CD14-positive monocyte (primary cell): ENCODE data around the gene IGSF8. TPM values are rescaled to one million over a fixed set of nuclear protein-coding genes. Genes with fewer than 3 reads are reported as not detected.

Experiments
- DNase-seq, 3 donors: peaks; one replicate each; pipeline ENCODE4 v3.0.0-alpha.2; 2011 to 2022
- H2AFZ ChIP-seq: 2 replicates; pipeline ENCODE4 v1.6.0; 2012; ENCODE audit warnings: mild to moderate bottlenecking, low read depth, low read length, inconsistent platforms; ENCODE audit not compliant: insufficient read depth, poor library complexity, severe bottlenecking
- H3K27ac ChIP-seq, 2 donors: 1 replicate in 1 of 2; 2 replicates in 1 of 2; pipeline ENCODE4 v1.5.1; 2012 to 2013; ENCODE audit warnings: low read length in 2 of 2, control low read depth in 1 of 2, inconsistent platforms in 1 of 2, low read depth in 1 of 2, mild to moderate bottlenecking in 1 of 2
- H3K27me3 ChIP-seq, 2 donors: one replicate each; pipeline versions ENCODE4 v1.6.0 to v1.6.1; 2011 to 2013; ENCODE audit warnings: low read length in 2 of 2; ENCODE audit not compliant: control insufficient read depth in 2 of 2, insufficient read depth in 2 of 2
- H3K36me3 ChIP-seq, 2 donors: replicated peaks in 1 of 2; 1 replicate in 1 of 2; 2 replicates in 1 of 2; pipeline versions ENCODE4 v1.5.1 to v1.6.1; 2012 to 2013; ENCODE audit warnings: low read length in 2 of 2, control low read depth in 1 of 2, inconsistent platforms in 1 of 2, mild to moderate bottlenecking in 1 of 2; ENCODE audit not compliant: insufficient read depth in 2 of 2, control insufficient read depth in 1 of 2
- H3K4me1 ChIP-seq, 2 donors: 1 replicate in 1 of 2; 2 replicates in 1 of 2; pipeline versions ENCODE4 v1.5.1 to v1.6.1; 2012 to 2013; ENCODE audit warnings: low read length in 2 of 2, control low read depth in 1 of 2, inconsistent platforms in 1 of 2, mild to moderate bottlenecking in 1 of 2, moderate library complexity in 1 of 2; ENCODE audit not compliant: insufficient read depth in 2 of 2, control insufficient read depth in 1 of 2
- H3K4me2 ChIP-seq: replicated peaks from 2 replicates; pipeline ENCODE3; 2012; ENCODE audit warnings: low read length, moderate library complexity, mild to moderate bottlenecking; ENCODE audit not compliant: poor library complexity, severe bottlenecking; ENCODE audit errors: extremely low read depth
- H3K4me3 ChIP-seq, 3 experiments: fragments of 200-600 bp in 1 of 3; sonication (generic) in 1 of 3; replicated peaks in 1 of 3; 1 replicate in 2 of 3; 2 replicates in 1 of 3; pipeline ENCODE4 v1.5.1; 2011 to 2013; ENCODE audit warnings: low read length in 3 of 3, mild to moderate bottlenecking in 3 of 3, control low read depth in 2 of 3, low read depth in 2 of 3, inconsistent platforms in 1 of 3, moderate library complexity in 1 of 3
- H3K79me2 ChIP-seq: 2 replicates; pipeline ENCODE4 v1.6.0; 2012; ENCODE audit warnings: mild to moderate bottlenecking, control low read depth, inconsistent platforms, low read length, moderate library complexity; ENCODE audit not compliant: insufficient read depth
- H3K9ac ChIP-seq: 2 replicates; pipeline ENCODE4 v1.6.0; 2017; ENCODE audit warnings: low read length, mild to moderate bottlenecking; ENCODE audit not compliant: insufficient read depth, poor library complexity, severe bottlenecking
- H3K9me3 ChIP-seq, 2 donors: replicated peaks in 1 of 2; 1 replicate in 1 of 2; 2 replicates in 1 of 2; pipeline versions ENCODE4 v1.5.1 to v1.6.1; 2012 to 2013; ENCODE audit warnings: low read length in 2 of 2, control low read depth in 1 of 2; ENCODE audit not compliant: control insufficient read depth in 1 of 2, insufficient read depth in 1 of 2
- H4K20me1 ChIP-seq: 2 replicates; pipeline ENCODE4 v1.6.0; 2012; ENCODE audit warnings: mild to moderate bottlenecking, low read length, control low read depth, moderate library complexity; ENCODE audit not compliant: insufficient read depth
- H3K27ac Mint-ChIP-seq, 7 donors: one replicate each; pipeline ENCODE4 v1.8.0; 2020; ENCODE audit warnings: mild to moderate bottlenecking in 7 of 7, mixed read lengths in 7 of 7, moderate library complexity in 6 of 7, inconsistent platforms in 2 of 7
- H3K27me3 Mint-ChIP-seq, 3 donors: one replicate each; pipeline ENCODE4 v1.8.0; 2021 to 2022; ENCODE audit warnings: low read depth in 3 of 3, mild to moderate bottlenecking in 3 of 3, mixed read lengths in 3 of 3, moderate library complexity in 3 of 3, inconsistent platforms in 1 of 3
- H3K36me3 Mint-ChIP-seq, 2 donors: one replicate each; pipeline ENCODE4 v1.8.0; 2020; ENCODE audit warnings: mixed read lengths in 2 of 2, inconsistent platforms in 1 of 2, mild to moderate bottlenecking in 1 of 2
- H3K4me1 Mint-ChIP-seq: one replicate; pipeline ENCODE4 v1.8.0; 2020; ENCODE audit warnings: mild to moderate bottlenecking, mixed read lengths
- H3K4me3 Mint-ChIP-seq, 2 donors: one replicate each; pipeline ENCODE4 v1.8.0; 2020; ENCODE audit warnings: mild to moderate bottlenecking in 2 of 2, mixed read lengths in 2 of 2, moderate library complexity in 1 of 2
- H3K9me3 Mint-ChIP-seq, 7 donors: one replicate each; pipeline ENCODE4 v1.8.0; 2020 to 2022; ENCODE audit warnings: mixed read lengths in 7 of 7, mild to moderate bottlenecking in 6 of 7, moderate library complexity in 6 of 7, inconsistent platforms in 2 of 7
- CTCF ChIP-seq: fragments of 200-600 bp; IDR thresholded peaks from one replicate; pipeline ENCODE4 v1.8.0; 2022; ENCODE audit warnings: antibody characterized with exemption, mild to moderate bottlenecking
- WGBS: methylation state at CpG from one replicate; pipeline ENCODE4 v1.1.5; 2013; ENCODE audit warnings: missing lambda C conversion rate; ENCODE audit not compliant: insufficient coverage; 5-methylcytosine and 5-hydroxymethylcytosine counted together
- intact Hi-C, 2 donors: fragments of 100-400 bp; cut with micrococcal nuclease; formaldehyde crosslinking; loops; one replicate each; pipeline versions ENCODE4 v1.15.0 to v1.15.1; 2023
- polyA plus RNA-seq, 3 donors: library from polyadenylated mRNA; depleted of rRNA in 1 of 3; unstranded in 2 of 3; stranded (reverse) in 1 of 3; fragments of 300-500 nt in 2 of 3; fragments of >200 nt in 1 of 3; fragmentation: Illumina TruSeq in 2 of 3; gene quantifications; 1 replicate in 2 of 3; 2 replicates in 1 of 3; pipeline ENCODE4 v1.2.3, GENCODE V29; 2012 to 2021

The IGSF8 gene
- polyA plus RNA-seq, 3 donors = 9.6 to 23.9 (median 10.8) TPM

DNA sequence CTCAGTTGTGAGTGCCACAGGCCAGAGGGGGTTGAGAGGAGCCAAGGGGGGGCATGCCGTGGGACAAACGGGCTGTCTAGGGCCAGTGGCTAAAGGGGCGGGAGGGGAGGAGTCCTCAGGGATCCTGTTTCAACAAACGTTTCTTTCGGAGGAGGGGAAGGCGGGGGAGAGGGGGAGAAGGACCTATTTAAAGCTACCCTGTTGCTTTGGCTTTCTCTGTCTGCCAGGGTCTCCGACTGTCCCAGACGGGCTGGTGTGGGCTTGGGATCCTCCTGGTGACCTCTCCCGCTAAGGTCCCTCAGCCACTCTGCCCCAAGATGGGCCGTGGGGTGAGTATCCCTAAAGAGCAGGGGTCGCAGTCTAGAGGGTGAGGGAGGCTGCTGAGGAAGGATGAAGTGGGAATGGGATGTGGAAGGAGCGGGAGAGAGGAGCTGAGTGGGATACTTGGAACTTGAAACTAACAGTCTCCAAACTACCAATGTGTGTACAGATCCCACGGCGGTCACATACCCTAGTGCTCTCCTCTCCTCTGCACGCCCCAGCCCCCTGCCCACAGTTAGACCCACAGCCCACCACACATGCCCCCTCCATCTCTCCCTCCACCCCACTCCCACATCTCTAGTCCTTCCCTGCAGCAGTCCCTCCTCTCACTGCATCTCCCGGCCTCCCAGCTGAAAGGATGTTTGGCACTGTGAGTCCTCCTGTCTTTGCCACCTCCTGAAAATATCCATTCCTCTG lies 17.3 kb upstream of the IGSF8 start, which contains the start of gene ATP1A2:
TSS of gene ATP1A2 (plus strand) at position 215 of the 738 bp plus-strand sequence. CDS start at position 318, 103 bp downstream.
- peaks cover 5 to 7% of the 10 kb centered on the region in 2 donors for H3K4me1 ChIP-seq
- peaks cover 0 to 6% of the 10 kb centered on the region in 2 donors for H3K27me3 ChIP-seq
- Mint-ChIP-seq H3K4me3 (no peak within 1 kb of the TSS), H3K36me3 (no peaks in the 10 kb centered on the region), H3K9me3 (no peaks in the 10 kb centered on the region), H3K27ac (peak within 1 kb of the TSS in 1 of 7 donors; percentile 26), H3K27me3 (peaks cover 6 to 17% (median 7%) of the 10 kb centered on the region in 3 donors), H3K4me1 (peaks cover 1% of the 10 kb centered on the region)
- H3K79me2 ChIP-seq = no peaks in the 10 kb centered on the region
- intact Hi-C loops = no loop called here
- WGBS = 72% methylated on average over 11 of the region's 16 CpGs
- H3K4me2 ChIP-seq = no peak within 1 kb of the TSS
- no peaks in the 10 kb centered on the region for H4K20me1 ChIP-seq
- H2AFZ ChIP-seq = no peak within 1 kb of the TSS
- H3K36me3 ChIP-seq = no peaks in the 10 kb centered on the region
- no peak within 1 kb of the TSS for H3K27ac ChIP-seq
- DNase-seq = no peak
- H3K4me3 ChIP-seq = no peak within 1 kb of the TSS
- H3K9ac ChIP-seq = no peak within 1 kb of the TSS
- H3K9me3 ChIP-seq = no peaks in the 10 kb centered on the region
- no peak for TF ChIP-seq CTCF

DNA sequence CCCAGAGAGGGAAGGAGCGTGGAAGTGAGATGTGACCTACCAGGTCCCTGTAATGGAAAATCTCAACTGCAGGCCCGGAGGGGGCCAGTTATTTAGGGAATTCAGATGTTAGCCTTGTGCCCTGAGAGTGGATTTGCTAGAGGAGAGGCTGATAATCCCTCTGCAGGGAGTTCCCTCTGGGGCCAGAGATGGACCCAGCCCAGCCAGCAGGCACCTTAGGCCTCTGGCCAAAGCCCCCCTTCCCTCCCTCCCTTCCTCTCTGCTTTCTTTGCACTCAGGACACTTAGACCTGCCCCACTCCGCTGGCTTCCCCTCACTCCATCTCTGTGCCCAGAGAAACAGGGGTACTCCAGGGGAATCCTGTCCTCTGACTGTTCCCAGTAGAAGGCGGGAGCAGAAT lies 15.7 kb upstream of the IGSF8 start:
- 100% methylated on average over 2 of the region's 4 CpGs for WGBS
- no peaks in the 10 kb centered on the region for H3K9me3 Mint-ChIP-seq
- H3K4me1 Mint-ChIP-seq = peaks cover under 1% of the 10 kb centered on the region
- TF ChIP-seq CTCF = no peak
- intact Hi-C loops = no loop called here
- H3K4me3 Mint-ChIP-seq = no peak overlapping the region
- peak overlapping the region in 1 of 7 donors; percentile 71 for H3K27ac Mint-ChIP-seq
- Histone ChIP-seq H3K36me3 (no peaks in the 10 kb centered on the region), H3K9me3 (no peaks in the 10 kb centered on the region), H3K4me3 (no peak overlapping the region), H3K27ac (no peak overlapping the region), H3K9ac (no peak overlapping the region), H3K4me1 (peaks cover under 1 to 3% of the 10 kb centered on the region in 2 donors), H4K20me1 (no peaks in the 10 kb centered on the region), H3K4me2 (no peak overlapping the region), H2AFZ (no peak overlapping the region), H3K27me3 (peaks cover 0 to 6% of the 10 kb centered on the region in 2 donors), H3K79me2 (no peaks in the 10 kb centered on the region)
- DNase-seq = no peak
- H3K27me3 Mint-ChIP-seq = peaks cover 7 to 21% (median 17%) of the 10 kb centered on the region in 3 donors
- no peaks in the 10 kb centered on the region for H3K36me3 Mint-ChIP-seq
